Vagina (tissue), 2 donors: ENCODE results near the gene NCAM2. TPM values are rescaled to one million over a fixed set of nuclear protein-coding genes. Genes with fewer than 3 reads are reported as not detected.

Source experiments
- DNase-seq, 2 donors: peaks; one replicate each; pipeline ENCODE4 v3.0.0-alpha.2; 2017; ENCODE audit errors: extremely low spot score in 2 of 2
- H3K27ac ChIP-seq: fragments of 200-600 bp; sonication (generic); one replicate; pipeline ENCODE4 v1.5.1; 2019
- H3K27me3 ChIP-seq: fragments of 200-600 bp; sonication (generic); one replicate; pipeline ENCODE4 v1.5.1; 2019
- H3K36me3 ChIP-seq, 2 donors: fragments of 200-600 bp; sonication (generic); one replicate each; pipeline ENCODE4 v1.5.1; 2017 to 2019
- H3K4me1 ChIP-seq: fragments of 200-600 bp; sonication (generic); one replicate; pipeline ENCODE4 v1.5.1; 2019
- H3K4me3 ChIP-seq, 2 donors: fragments of 200-600 bp; sonication (generic); 1 replicate in 1 of 2; 2 replicates in 1 of 2; pipeline ENCODE4 v1.5.1; 2016 to 2019
- H3K9me3 ChIP-seq: fragments of 200-600 bp; sonication (generic); one replicate; pipeline ENCODE4 v1.5.1; 2019
- POLR2A ChIP-seq, 2 donors: fragments of 450-650 bp; IDR thresholded peaks; one replicate each; pipeline ENCODE4 v1.6.1; 2017; ENCODE audit warnings: antibody characterized with exemption in 2 of 2, mild to moderate bottlenecking in 2 of 2, moderate library complexity in 2 of 2
- POLR2AphosphoS5 ChIP-seq, 2 donors: sonication (generic); formaldehyde crosslinking; IDR thresholded peaks; one replicate each; pipeline ENCODE4 v1.9.0; 2017; ENCODE audit warnings: antibody characterized with exemption in 2 of 2, mild to moderate bottlenecking in 2 of 2, low read depth in 1 of 2; ENCODE audit not compliant: insufficient read depth in 1 of 2
- intact Hi-C: fragments of 100-400 bp; cut with DNase I; formaldehyde crosslinking; loops from one replicate; pipeline ENCODE4 v1.15.1; 2023
- total RNA-seq: library from RNA; depleted of rRNA; stranded (reverse); fragments of >200 nt; gene quantifications from one replicate; pipeline ENCODE4 v1.2.3, GENCODE V29; 2016
- TF ChIP-seq, protein P1 (sequence below), 3 experiments: fragments of 450-650 bp in 2 of 3; fragments of 200-600 bp in 1 of 3; sonication (generic) in 1 of 3; IDR thresholded peaks; one replicate each; pipeline ENCODE4 v1.5.1; 2017 to 2019; ENCODE audit warnings: antibody characterized with exemption in 3 of 3, mild to moderate bottlenecking in 2 of 3, moderate library complexity in 2 of 3

The NCAM2 gene
- total RNA-seq, 1 donor from 2014 or later, result 4.7 TPM

GRCh38 chr21:21238629-21239400 lies 240.6 kb downstream of the NCAM2 start:
- no peak for DNase-seq
- H3K27me3 ChIP-seq, result no peaks in the 10 kb centered on the region
- no peak overlapping the region for H3K4me3 ChIP-seq
- no peaks in the 10 kb centered on the region for H3K4me1 ChIP-seq
- no peaks in the 10 kb centered on the region for H3K9me3 ChIP-seq
- H3K27ac ChIP-seq, result no peak overlapping the region
- TF ChIP-seq POLR2A (IDR thresholded peaks at IDR 0.05) (no peak), POLR2AphosphoS5 (IDR thresholded peaks at IDR 0.05; ENCODE audit: insufficient read depth in 1 of 2, low read depth in 1 of 2) (no peak)
- TF ChIP-seq, protein P1, sequence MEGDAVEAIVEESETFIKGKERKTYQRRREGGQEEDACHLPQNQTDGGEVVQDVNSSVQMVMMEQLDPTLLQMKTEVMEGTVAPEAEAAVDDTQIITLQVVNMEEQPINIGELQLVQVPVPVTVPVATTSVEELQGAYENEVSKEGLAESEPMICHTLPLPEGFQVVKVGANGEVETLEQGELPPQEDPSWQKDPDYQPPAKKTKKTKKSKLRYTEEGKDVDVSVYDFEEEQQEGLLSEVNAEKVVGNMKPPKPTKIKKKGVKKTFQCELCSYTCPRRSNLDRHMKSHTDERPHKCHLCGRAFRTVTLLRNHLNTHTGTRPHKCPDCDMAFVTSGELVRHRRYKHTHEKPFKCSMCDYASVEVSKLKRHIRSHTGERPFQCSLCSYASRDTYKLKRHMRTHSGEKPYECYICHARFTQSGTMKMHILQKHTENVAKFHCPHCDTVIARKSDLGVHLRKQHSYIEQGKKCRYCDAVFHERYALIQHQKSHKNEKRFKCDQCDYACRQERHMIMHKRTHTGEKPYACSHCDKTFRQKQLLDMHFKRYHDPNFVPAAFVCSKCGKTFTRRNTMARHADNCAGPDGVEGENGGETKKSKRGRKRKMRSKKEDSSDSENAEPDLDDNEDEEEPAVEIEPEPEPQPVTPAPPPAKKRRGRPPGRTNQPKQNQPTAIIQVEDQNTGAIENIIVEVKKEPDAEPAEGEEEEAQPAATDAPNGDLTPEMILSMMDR (IDR thresholded peaks at IDR 0.05), result no peak
- no peaks in the 10 kb centered on the region for H3K36me3 ChIP-seq
- intact Hi-C loops, result no loop called here

DNA sequence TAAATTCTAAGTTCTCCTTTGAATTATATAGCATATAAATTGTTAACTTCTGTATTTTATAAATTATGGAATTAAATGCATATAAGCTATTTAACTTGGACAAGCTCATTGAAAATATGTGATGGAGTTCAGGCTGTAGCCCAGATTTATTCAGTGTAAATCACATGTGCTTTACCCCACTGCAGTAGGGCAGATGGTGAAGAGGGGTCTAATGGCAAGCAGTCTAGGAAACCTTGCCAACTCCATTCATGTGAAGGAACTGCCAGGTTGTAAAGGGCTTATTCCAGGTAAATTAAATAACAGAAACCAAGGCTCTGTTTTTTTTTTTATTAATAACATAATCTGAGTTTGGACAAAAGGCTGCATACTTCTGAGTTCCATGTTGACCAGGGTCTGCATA lies 243.2 kb downstream of the NCAM2 start:
- TF ChIP-seq, protein P1 (IDR thresholded peaks at IDR 0.05), result no peak
- no peak for DNase-seq
- Histone ChIP-seq H3K27me3 (no peaks in the 10 kb centered on the region), H3K27ac (no peak overlapping the region), H3K9me3 (no peaks in the 10 kb centered on the region), H3K4me1 (no peaks in the 10 kb centered on the region), H3K4me3 (no peak overlapping the region), H3K36me3 (no peaks in the 10 kb centered on the region)
- intact Hi-C loops, result no loop called here

DNA sequence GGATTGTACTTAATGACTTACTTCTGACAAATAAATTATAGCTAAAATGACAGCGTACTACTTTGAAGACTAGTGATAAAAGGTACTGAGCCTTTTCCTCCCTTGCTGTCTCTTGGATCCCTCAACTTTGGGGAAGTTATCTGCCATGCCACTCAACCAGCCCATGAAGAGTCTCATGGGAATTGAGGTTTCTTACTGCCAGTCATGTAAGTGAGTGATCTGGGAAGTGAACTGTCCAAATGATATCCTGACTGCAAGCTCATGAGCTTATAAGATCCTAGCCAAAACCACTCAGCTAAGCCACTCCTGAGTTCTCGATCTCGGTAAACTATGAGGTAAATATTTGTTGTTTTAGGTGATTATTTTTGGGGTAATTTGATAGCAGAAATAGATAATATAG lies 247.8 kb downstream of the NCAM2 start:
- no peak for TF ChIP-seq POLR2A (IDR thresholded peaks at IDR 0.05)
- TF ChIP-seq POLR2AphosphoS5 (IDR thresholded peaks at IDR 0.05; ENCODE audit: insufficient read depth in 1 of 2, low read depth in 1 of 2), result no peak
- TF ChIP-seq, protein P1 (IDR thresholded peaks at IDR 0.05), result no peak
- H3K4me1 ChIP-seq, result no peaks in the 10 kb centered on the region
- intact Hi-C loops, result no loop called here
- H3K36me3 ChIP-seq, result no peaks in the 10 kb centered on the region
- no peak overlapping the region for H3K27ac ChIP-seq
- no peaks in the 10 kb centered on the region for H3K9me3 ChIP-seq
- no peak overlapping the region for H3K4me3 ChIP-seq
- H3K27me3 ChIP-seq, result no peaks in the 10 kb centered on the region
- no peak for DNase-seq

GRCh38 chr21:21247424-21247823 lies 249.2 kb downstream of the NCAM2 start:
- Histone ChIP-seq H3K4me1 (no peaks in the 10 kb centered on the region), H3K27ac (no peak overlapping the region), H3K27me3 (no peaks in the 10 kb centered on the region), H3K36me3 (no peaks in the 10 kb centered on the region), H3K4me3 (no peak overlapping the region), H3K9me3 (no peaks in the 10 kb centered on the region)
- DNase-seq, result no peak
- TF ChIP-seq, protein P1 (IDR thresholded peaks at IDR 0.05), result no peak
- TF ChIP-seq POLR2AphosphoS5 (IDR thresholded peaks at IDR 0.05; ENCODE audit: insufficient read depth in 1 of 2, low read depth in 1 of 2) (no peak), POLR2A (IDR thresholded peaks at IDR 0.05) (no peak)
- intact Hi-C loops, result no loop called here

- intact Hi-C loops, result no loop called here
- TF ChIP-seq POLR2A (IDR thresholded peaks at IDR 0.05), result no peak
- TF ChIP-seq, protein P1 (IDR thresholded peaks at IDR 0.05), result no peak
- TF ChIP-seq POLR2AphosphoS5 (IDR thresholded peaks at IDR 0.05; ENCODE audit: insufficient read depth in 1 of 2, low read depth in 1 of 2), result no peak
Observed at GRCh38 chr21:21262048-21262447, 263.8 kb downstream of the NCAM2 start.

More at GRCh38 chr21:21262048-21262447, 263.8 kb downstream of the NCAM2 start:
- DNase-seq, result no peak
- Histone ChIP-seq H3K27ac (no peak overlapping the region), H3K36me3 (no peaks in the 10 kb centered on the region), H3K9me3 (no peaks in the 10 kb centered on the region), H3K4me1 (no peaks in the 10 kb centered on the region), H3K27me3 (no peaks in the 10 kb centered on the region), H3K4me3 (no peak overlapping the region)
